WTC11 (cell line): ENCODE results near the gene GAB1. TPM values are rescaled to one million over a fixed set of nuclear protein-coding genes. Genes with fewer than 3 reads are reported as not detected.

Experiments used
- ATAC-seq: fragments of 200-7000 bp; cut with Tn5 transposase; 2 replicates; pipeline ENCODE4 v1.10.0; 2021; ENCODE audit warnings: mild to moderate bottlenecking, moderate library complexity
- CTCF ChIA-PET: fragments of 300-600 bp; sonication (Branson Sonifier 250); formaldehyde crosslinking; loops from one replicate; lab custom pipeline; 2021; ENCODE audit warnings: antibody characterized with exemption; lab: Charles Lee
- POLR2A ChIA-PET: fragments of 350-600 bp; sonication (Branson Sonifier 250); formaldehyde crosslinking; loops from one replicate; lab custom pipeline; 2021; ENCODE audit warnings: antibody characterized with exemption; lab: Charles Lee
- DNase-seq: peaks from one replicate; pipeline ENCODE4 v3.0.0; 2021; ENCODE audit warnings: low spot score
- H3K27ac Mint-ChIP-seq: 2 replicates; pipeline ENCODE4 v1.8.0; 2021; ENCODE audit warnings: mixed read lengths
- H3K27me3 Mint-ChIP-seq: 2 replicates; pipeline ENCODE4 v1.8.0; 2021; ENCODE audit warnings: low read depth, mild to moderate bottlenecking, moderate library complexity, mixed read lengths
- H3K36me3 Mint-ChIP-seq: 2 replicates; pipeline ENCODE4 v1.8.0; 2021; ENCODE audit warnings: mixed read lengths
- H3K4me1 Mint-ChIP-seq: 2 replicates; pipeline ENCODE4 v1.8.0; 2022; ENCODE audit warnings: mixed read lengths
- H3K4me3 Mint-ChIP-seq: 2 replicates; pipeline ENCODE4 v1.8.0; 2021; ENCODE audit warnings: mild to moderate bottlenecking, moderate library complexity, mixed read lengths
- H3K9me3 Mint-ChIP-seq: 2 replicates; pipeline ENCODE4 v1.8.0; 2021; ENCODE audit warnings: mixed read lengths
- ARID4B ChIP-seq: sonication (generic); formaldehyde crosslinking; IDR thresholded peaks from 2 replicates; pipeline ENCODE4 v1.8.0; 2023; ENCODE audit warnings: missing genetic modification reagents, mild to moderate bottlenecking, borderline replicate concordance
- ATF6 ChIP-seq: sonication (generic); formaldehyde crosslinking; IDR thresholded peaks from 2 replicates; pipeline ENCODE4 v1.8.1; 2023; ENCODE audit warnings: mild to moderate bottlenecking, missing genetic modification reagents
- E2F5 ChIP-seq: sonication (generic); formaldehyde crosslinking; IDR thresholded peaks from 2 replicates; pipeline ENCODE4 v1.8.1; 2022; ENCODE audit warnings: mild to moderate bottlenecking, moderate library complexity, missing genetic modification reagents
- EMX1 ChIP-seq: fragments of 250-450 bp; sonication (Bioruptor Pico); IDR thresholded peaks from 2 replicates; pipeline ENCODE4 v1.8.0; 2021; ENCODE audit warnings: mild to moderate bottlenecking
- HMGA2 ChIP-seq: fragments of 250-450 bp; sonication (Bioruptor Pico); IDR thresholded peaks from 2 replicates; pipeline ENCODE4 v1.4.0; 2021; ENCODE audit warnings: mild to moderate bottlenecking, moderate library complexity
- NFE2L1 ChIP-seq: sonication (generic); formaldehyde crosslinking; IDR thresholded peaks from 2 replicates; pipeline ENCODE4 v1.8.1; 2023; ENCODE audit warnings: missing genetic modification reagents
- NR1H2 ChIP-seq: sonication (generic); formaldehyde crosslinking; IDR thresholded peaks from 2 replicates; pipeline ENCODE4 v1.9.0; 2021; ENCODE audit warnings: mild to moderate bottlenecking, moderate library complexity, missing genetic modification reagents
- NR3C1 ChIP-seq: sonication (generic); formaldehyde crosslinking; conservative IDR thresholded peaks from 2 replicates; pipeline ENCODE4 v1.8.1; 2023; ENCODE audit warnings: low read depth, mild to moderate bottlenecking, missing genetic modification reagents
- TEAD4 ChIP-seq: sonication (generic); formaldehyde crosslinking; IDR thresholded peaks from 2 replicates; pipeline ENCODE4 v1.8.0; 2022; ENCODE audit warnings: mild to moderate bottlenecking, missing genetic modification reagents
- TP53 ChIP-seq: sonication (generic); formaldehyde crosslinking; IDR thresholded peaks from 2 replicates; pipeline ENCODE4 v1.8.1; 2023; ENCODE audit warnings: mild to moderate bottlenecking, missing genetic modification reagents
- ZNF232 ChIP-seq: sonication (generic); formaldehyde crosslinking; IDR thresholded peaks from 2 replicates; pipeline ENCODE4 v1.8.0; 2022; ENCODE audit warnings: mild to moderate bottlenecking, missing genetic modification reagents
- ZNF263 ChIP-seq: sonication (generic); formaldehyde crosslinking; IDR thresholded peaks from 2 replicates; pipeline ENCODE4 v1.8.1; 2022; ENCODE audit warnings: low read depth, mild to moderate bottlenecking, moderate library complexity, missing genetic modification reagents
- ZNF532 ChIP-seq: fragments of 250-450 bp; sonication (Bioruptor Pico); IDR thresholded peaks from 2 replicates; pipeline ENCODE4 v1.9.0; 2021; ENCODE audit warnings: mild to moderate bottlenecking, borderline replicate concordance
- ZNF671 ChIP-seq: fragments of 250-450 bp; sonication (Bioruptor Pico); IDR thresholded peaks from 2 replicates; pipeline ENCODE4 v1.8.0; 2021; ENCODE audit warnings: mild to moderate bottlenecking
- ZSCAN18 ChIP-seq: fragments of 250-450 bp; sonication (Bioruptor Pico); IDR thresholded peaks from 2 replicates; pipeline ENCODE4 v2.1.2; 2022; ENCODE audit warnings: mild to moderate bottlenecking, moderate library complexity
- total RNA-seq: library from RNA; stranded (reverse); gene quantifications from 3 replicates; pipeline ENCODE4 v1.2.3, GENCODE V29; 2021
- TF ChIP-seq, protein P1 (sequence below): sonication (generic); formaldehyde crosslinking; IDR thresholded peaks from 2 replicates; pipeline ENCODE4 v1.8.0; 2023; ENCODE audit warnings: missing genetic modification reagents
- TF ChIP-seq, protein P2 (sequence below): sonication (generic); formaldehyde crosslinking; conservative IDR thresholded peaks from 2 replicates; pipeline ENCODE4 v1.8.1; 2023; ENCODE audit warnings: mild to moderate bottlenecking, low read depth, missing genetic modification reagents, moderate library complexity

Gene GAB1
- total RNA-seq, 1 experiment from 2014 or later: 17.4 TPM

DNA sequence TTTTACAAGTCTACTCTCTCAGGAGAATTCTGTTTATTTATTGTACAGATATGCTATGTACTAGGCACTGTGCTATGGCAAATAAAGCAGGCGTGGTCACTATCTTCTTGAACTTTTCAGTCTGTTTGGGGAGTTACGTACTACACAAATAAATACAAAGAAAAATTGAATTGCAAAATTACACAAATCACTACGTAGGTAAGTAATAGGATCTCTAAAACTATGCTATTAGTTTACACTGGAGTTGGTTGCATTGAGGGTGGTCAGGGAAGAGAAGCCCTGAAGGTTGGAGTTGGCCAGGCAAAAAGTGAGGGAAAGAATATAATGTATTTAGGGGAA lies 75.7 kb downstream of the GAB1 start:
- no peaks in the 10 kb centered on the region for H3K27me3 Mint-ChIP-seq
- ChIA-PET CTCF (no interaction called here), POLR2A (no interaction called here)
- peaks cover 7% of the 10 kb centered on the region; the same call in 1 of the 2 replicates for H3K36me3 Mint-ChIP-seq
- H3K4me1 Mint-ChIP-seq: peaks cover 29% of the 10 kb centered on the region
- no peaks in the 10 kb centered on the region for H3K9me3 Mint-ChIP-seq
- no peak overlapping the region for H3K27ac Mint-ChIP-seq
- DNase-seq (no peak), ATAC-seq (no peak)
- TF ChIP-seq TEAD4 (CRISPR knock-in tag) (no peak), NFE2L1 (no peak), TP53 (CRISPR knock-in tag) (no peak), NR3C1 (no peak), ATF6 (CRISPR knock-in tag) (no peak), EMX1 (no peak), NR1H2 (no peak), ZSCAN18 (CRISPR knock-in tag) (no peak)
- TF ChIP-seq, protein P1, sequence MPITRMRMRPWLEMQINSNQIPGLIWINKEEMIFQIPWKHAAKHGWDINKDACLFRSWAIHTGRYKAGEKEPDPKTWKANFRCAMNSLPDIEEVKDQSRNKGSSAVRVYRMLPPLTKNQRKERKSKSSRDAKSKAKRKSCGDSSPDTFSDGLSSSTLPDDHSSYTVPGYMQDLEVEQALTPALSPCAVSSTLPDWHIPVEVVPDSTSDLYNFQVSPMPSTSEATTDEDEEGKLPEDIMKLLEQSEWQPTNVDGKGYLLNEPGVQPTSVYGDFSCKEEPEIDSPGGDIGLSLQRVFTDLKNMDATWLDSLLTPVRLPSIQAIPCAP (CRISPR knock-in tag): no peak
- TF ChIP-seq, protein P2, sequence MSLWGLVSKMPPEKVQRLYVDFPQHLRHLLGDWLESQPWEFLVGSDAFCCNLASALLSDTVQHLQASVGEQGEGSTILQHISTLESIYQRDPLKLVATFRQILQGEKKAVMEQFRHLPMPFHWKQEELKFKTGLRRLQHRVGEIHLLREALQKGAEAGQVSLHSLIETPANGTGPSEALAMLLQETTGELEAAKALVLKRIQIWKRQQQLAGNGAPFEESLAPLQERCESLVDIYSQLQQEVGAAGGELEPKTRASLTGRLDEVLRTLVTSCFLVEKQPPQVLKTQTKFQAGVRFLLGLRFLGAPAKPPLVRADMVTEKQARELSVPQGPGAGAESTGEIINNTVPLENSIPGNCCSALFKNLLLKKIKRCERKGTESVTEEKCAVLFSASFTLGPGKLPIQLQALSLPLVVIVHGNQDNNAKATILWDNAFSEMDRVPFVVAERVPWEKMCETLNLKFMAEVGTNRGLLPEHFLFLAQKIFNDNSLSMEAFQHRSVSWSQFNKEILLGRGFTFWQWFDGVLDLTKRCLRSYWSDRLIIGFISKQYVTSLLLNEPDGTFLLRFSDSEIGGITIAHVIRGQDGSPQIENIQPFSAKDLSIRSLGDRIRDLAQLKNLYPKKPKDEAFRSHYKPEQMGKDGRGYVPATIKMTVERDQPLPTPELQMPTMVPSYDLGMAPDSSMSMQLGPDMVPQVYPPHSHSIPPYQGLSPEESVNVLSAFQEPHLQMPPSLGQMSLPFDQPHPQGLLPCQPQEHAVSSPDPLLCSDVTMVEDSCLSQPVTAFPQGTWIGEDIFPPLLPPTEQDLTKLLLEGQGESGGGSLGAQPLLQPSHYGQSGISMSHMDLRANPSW: no peak
- H3K4me3 Mint-ChIP-seq: no peak overlapping the region

DNA sequence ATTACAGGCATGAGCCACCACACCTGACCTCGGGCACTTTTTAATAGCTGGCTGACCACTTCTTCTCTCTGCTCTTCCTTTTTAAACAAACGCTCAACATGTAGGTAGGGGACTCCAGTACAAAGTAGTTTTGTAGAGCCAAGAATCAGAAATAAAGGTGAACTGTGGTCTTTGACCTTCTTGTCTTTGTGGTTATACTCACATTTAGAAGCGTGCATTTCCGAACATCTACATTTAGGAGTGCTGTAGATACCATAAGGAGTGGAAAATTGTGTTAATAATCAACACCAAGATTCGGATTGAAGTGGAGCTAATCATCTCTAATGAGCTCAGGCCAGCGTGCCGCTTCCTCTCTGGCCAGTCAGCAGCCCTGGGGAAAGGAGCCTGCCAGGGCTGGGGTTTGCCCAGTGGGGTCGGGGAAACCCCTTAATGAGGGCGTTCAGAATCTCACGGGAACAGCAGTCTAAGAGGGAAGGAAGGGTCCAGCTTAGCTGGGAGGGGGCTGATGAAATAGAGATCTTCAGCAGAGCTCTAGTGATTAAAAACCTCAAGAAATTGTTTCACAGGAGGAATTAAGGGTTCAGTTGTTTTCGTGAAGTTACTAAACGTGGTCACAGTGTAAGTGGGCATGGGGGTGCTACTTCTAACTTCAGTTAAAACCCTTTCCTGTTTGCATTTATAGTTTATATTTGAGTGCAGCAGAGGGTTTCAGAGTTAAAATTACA lies 81.2 kb downstream of the GAB1 start:
- POLR2A ChIA-PET: no interaction called here
- H3K4me1 Mint-ChIP-seq: no peaks in the 10 kb centered on the region
- TF ChIP-seq ARID4B (CRISPR knock-in tag): no peak
- TF ChIP-seq ZNF532 (CRISPR knock-in tag): no peak
- TF ChIP-seq ZNF232 (CRISPR knock-in tag): no peak
- TF ChIP-seq HMGA2 (CRISPR knock-in tag): no peak
- no peak for TF ChIP-seq E2F5 (CRISPR knock-in tag)
- TF ChIP-seq ZNF671 (CRISPR knock-in tag): no peak
- TF ChIP-seq ZNF263 (CRISPR knock-in tag): no peak
- TF ChIP-seq, all 79 proteins: peak for 0
- Mint-ChIP-seq H3K9me3 (no peaks in the 10 kb centered on the region), H3K4me3 (no peak overlapping the region), H3K36me3 (peaks cover 10% of the 10 kb centered on the region), H3K27me3 (no peaks in the 10 kb centered on the region), H3K27ac (no peak overlapping the region)
- DNase-seq (no peak), ATAC-seq (no peak)
- CTCF ChIA-PET: no interaction called here
